H9 (cell line): ENCODE data around the gene SLC16A10. TPM values are rescaled to one million over a fixed set of nuclear protein-coding genes. Genes with fewer than 3 reads are reported as not detected.

Experiments
- DNase-seq: peaks from one replicate; pipeline ENCODE4 v3.0.0-alpha.2; 2017
- H2AFZ ChIP-seq: one replicate; pipeline ENCODE4 v1.6.1; 2013; ENCODE audit warnings: mild to moderate bottlenecking, low read length, control low read depth, moderate library complexity
- H2AK5ac ChIP-seq: 2 replicates; pipeline ENCODE4 v1.6.1; 2013; ENCODE audit warnings: low read length, control low read depth, mixed read lengths; ENCODE audit not compliant: insufficient read length
- H2BK120ac ChIP-seq: one replicate; pipeline ENCODE4 v1.6.1; 2013; ENCODE audit warnings: low read depth, mild to moderate bottlenecking, low read length, control low read depth, inconsistent platforms; ENCODE audit not compliant: poor library complexity, severe bottlenecking
- H2BK12ac ChIP-seq: 2 replicates; pipeline ENCODE4 v1.6.1; 2013; ENCODE audit warnings: low read length, control low read depth, mixed read lengths, low read depth; ENCODE audit not compliant: insufficient read length
- H2BK15ac ChIP-seq: 2 replicates; pipeline ENCODE4 v1.6.1; 2013; ENCODE audit warnings: low read depth, low read length, control low read depth
- H2BK20ac ChIP-seq: one replicate; pipeline ENCODE4 v1.6.1; 2013; ENCODE audit warnings: low read depth, mild to moderate bottlenecking, low read length, control low read depth, inconsistent platforms; ENCODE audit not compliant: poor library complexity, severe bottlenecking
- H2BK5ac ChIP-seq: 2 replicates; pipeline ENCODE4 v1.6.1; 2013; ENCODE audit warnings: low read length, control low read depth, mixed read lengths; ENCODE audit not compliant: insufficient read length
- H3K14ac ChIP-seq: 2 replicates; pipeline ENCODE4 v1.6.1; 2013; ENCODE audit warnings: low read length, control low read depth; ENCODE audit not compliant: insufficient read depth
- H3K18ac ChIP-seq: 2 replicates; pipeline ENCODE4 v1.6.1; 2013; ENCODE audit warnings: low read depth, mild to moderate bottlenecking, mixed read lengths, low read length, control low read depth; ENCODE audit not compliant: insufficient read length
- H3K23ac ChIP-seq: 2 replicates; pipeline ENCODE4 v1.6.1; 2013; ENCODE audit warnings: low read length, control low read depth, mixed read lengths, low read depth; ENCODE audit not compliant: insufficient read length
- H3K23me2 ChIP-seq: 2 replicates; pipeline ENCODE4 v1.6.1; 2013; ENCODE audit warnings: low read depth, mild to moderate bottlenecking, mixed read lengths, low read length, control low read depth; ENCODE audit not compliant: insufficient read length, poor library complexity, severe bottlenecking
- H3K27ac ChIP-seq: 2 replicates; pipeline ENCODE4 v1.5.1; 2013; ENCODE audit warnings: low read length, control low read depth, mixed read lengths, low read depth; ENCODE audit not compliant: insufficient read length
- H3K27me3 ChIP-seq: 2 replicates; pipeline ENCODE4 v1.6.1; 2013; ENCODE audit warnings: low read length, control low read depth, inconsistent platforms; ENCODE audit not compliant: insufficient read depth
- H3K4ac ChIP-seq: 2 replicates; pipeline ENCODE4 v1.6.1; 2013; ENCODE audit warnings: low read depth, mild to moderate bottlenecking, control low read depth, inconsistent platforms, low read length, moderate library complexity
- H3K4me1 ChIP-seq: 2 replicates; pipeline ENCODE4 v1.6.1; 2013; ENCODE audit warnings: low read length, control low read depth, inconsistent platforms; ENCODE audit not compliant: insufficient read depth
- H3K4me2 ChIP-seq: 2 replicates; pipeline ENCODE4 v1.6.1; 2013; ENCODE audit warnings: low read length, control low read depth, mixed read lengths; ENCODE audit not compliant: insufficient read length, insufficient read depth
- H3K56ac ChIP-seq: 2 replicates; pipeline ENCODE4 v1.6.1; 2013; ENCODE audit warnings: low read depth, mild to moderate bottlenecking, mixed read lengths, low read length, control low read depth; ENCODE audit not compliant: insufficient read length
- H3K79me1 ChIP-seq: 2 replicates; pipeline ENCODE4 v1.6.1; 2013; ENCODE audit warnings: low read depth, mild to moderate bottlenecking, moderate library complexity, low read length, control low read depth, inconsistent platforms; ENCODE audit not compliant: insufficient read depth, poor library complexity, severe bottlenecking
- H3K79me2 ChIP-seq: 2 replicates; pipeline ENCODE4 v1.6.1; 2013; ENCODE audit warnings: low read length, control low read depth, inconsistent platforms; ENCODE audit not compliant: insufficient read depth
- H3K9ac ChIP-seq: 2 replicates; pipeline ENCODE4 v1.6.1; 2013; ENCODE audit warnings: low read length, control low read depth, mixed read lengths; ENCODE audit not compliant: insufficient read length; ENCODE audit errors: extremely low read depth
- H3K9me3 ChIP-seq: one replicate; pipeline ENCODE4 v1.6.1; 2013; ENCODE audit warnings: low read depth, low read length, inconsistent platforms; ENCODE audit not compliant: control insufficient read depth
- H3T11ph ChIP-seq: one replicate; pipeline ENCODE4 v1.6.1; 2013; ENCODE audit warnings: mild to moderate bottlenecking, low read length, control low read depth, inconsistent platforms
- H4K20me1 ChIP-seq: one replicate; pipeline ENCODE4 v1.6.1; 2013; ENCODE audit not compliant: control insufficient read depth, insufficient read length, insufficient read depth
- H4K5ac ChIP-seq: 2 replicates; pipeline ENCODE4 v1.6.1; 2013; ENCODE audit warnings: low read depth, mild to moderate bottlenecking, mixed read lengths, low read length, control low read depth; ENCODE audit not compliant: insufficient read length
- H4K8ac ChIP-seq: replicated peaks from 2 replicates; pipeline ENCODE4 v1.6.1; 2013; ENCODE audit warnings: low read length, control low read depth, mixed read lengths, low read depth; ENCODE audit not compliant: insufficient read length
- H4K91ac ChIP-seq: 2 replicates; pipeline ENCODE4 v1.6.1; 2013; ENCODE audit warnings: low read depth, mild to moderate bottlenecking, moderate library complexity, mixed read lengths, low read length, control low read depth; ENCODE audit not compliant: insufficient read length
- H3K27ac Mint-ChIP-seq, 3 experiments: 2 replicates in 2 of 3; 3 replicates in 1 of 3; pipeline ENCODE4 v1.8.0; 2020 to 2021; ENCODE audit warnings: mixed read lengths in 3 of 3, mild to moderate bottlenecking in 1 of 3, moderate library complexity in 1 of 3
- H3K27me3 Mint-ChIP-seq: 2 replicates; pipeline ENCODE4 v1.8.0; 2021; ENCODE audit warnings: low read depth, mild to moderate bottlenecking, moderate library complexity, mixed read lengths
- H3K36me3 Mint-ChIP-seq, 3 experiments: 2 replicates in 2 of 3; 3 replicates in 1 of 3; pipeline ENCODE4 v1.8.0; 2020 to 2021; ENCODE audit warnings: low read depth in 3 of 3, mixed read lengths in 3 of 3; ENCODE audit not compliant: insufficient read depth in 1 of 3
- H3K4me1 Mint-ChIP-seq, 2 experiments: 2 replicates each; pipeline ENCODE4 v1.8.0; 2020; ENCODE audit warnings: mixed read lengths in 2 of 2
- H3K4me3 Mint-ChIP-seq, 2 experiments: 2 replicates in 1 of 2; 3 replicates in 1 of 2; pipeline ENCODE4 v1.8.0; 2020 to 2021; ENCODE audit warnings: mild to moderate bottlenecking in 2 of 2, mixed read lengths in 2 of 2, moderate library complexity in 1 of 2
- H3K9me3 Mint-ChIP-seq, 2 experiments: 2 replicates in 1 of 2; 3 replicates in 1 of 2; pipeline ENCODE4 v1.8.0; 2020; ENCODE audit warnings: mild to moderate bottlenecking in 2 of 2, mixed read lengths in 2 of 2, moderate library complexity in 1 of 2
- WGBS: extraction: QIAGEN DNeasy Blood & Tissue Kit; methylation state at CpG from one replicate; pipeline ENCODE4 v1.1.7; 2013; ENCODE audit warnings: missing lambda C conversion rate, low lambda C conversion rate, mixed read lengths; ENCODE audit not compliant: insufficient read length; ENCODE audit errors: extremely low coverage; 5-methylcytosine and 5-hydroxymethylcytosine counted together
- long read RNA-seq: library from polyadenylated mRNA; unstranded; transcript quantifications from one replicate; pipeline ENCODE4 v2.0.0, GENCODE V29; 2020
- total RNA-seq: library from RNA; stranded (reverse); gene quantifications from 2 replicates; pipeline ENCODE4 v1.2.1, GENCODE V29; 2021
- TF ChIP-seq, protein P1 (sequence below): fragments of 200-600 bp; sonication (generic); conservative IDR thresholded peaks from 3 replicates; pipeline ENCODE4 v1.8.0; 2021; ENCODE audit warnings: antibody characterized with exemption, mild to moderate bottlenecking

Gene SLC16A10, protein sequence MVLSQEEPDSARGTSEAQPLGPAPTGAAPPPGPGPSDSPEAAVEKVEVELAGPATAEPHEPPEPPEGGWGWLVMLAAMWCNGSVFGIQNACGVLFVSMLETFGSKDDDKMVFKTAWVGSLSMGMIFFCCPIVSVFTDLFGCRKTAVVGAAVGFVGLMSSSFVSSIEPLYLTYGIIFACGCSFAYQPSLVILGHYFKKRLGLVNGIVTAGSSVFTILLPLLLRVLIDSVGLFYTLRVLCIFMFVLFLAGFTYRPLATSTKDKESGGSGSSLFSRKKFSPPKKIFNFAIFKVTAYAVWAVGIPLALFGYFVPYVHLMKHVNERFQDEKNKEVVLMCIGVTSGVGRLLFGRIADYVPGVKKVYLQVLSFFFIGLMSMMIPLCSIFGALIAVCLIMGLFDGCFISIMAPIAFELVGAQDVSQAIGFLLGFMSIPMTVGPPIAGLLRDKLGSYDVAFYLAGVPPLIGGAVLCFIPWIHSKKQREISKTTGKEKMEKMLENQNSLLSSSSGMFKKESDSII
- total RNA-seq, result 9.3 and 11.4 TPM in 2 replicates
- long read RNA-seq, partial matches to known transcripts, result 0 of 1 reads
- long read RNA-seq, other reads (novel, unspliced or antisense), result 1 of 1 reads

- no peak within 1 kb of the TSS for H2BK5ac ChIP-seq
- H3K27ac Mint-ChIP-seq, result peak within 1 kb of the TSS in 1 of 3 experiments; percentile 34; a peak in 1 of 7 replicates
Observed at GRCh38 chr6:111087106-111087835, at the start of gene SLC16A10. Gene SLC16A10 (plus strand): TSS chr6:111087503. CDS start chr6:111087753, 250 bp downstream.

More at GRCh38 chr6:111087106-111087835, at the start of gene SLC16A10:
- peaks cover 35% of the 10 kb centered on the region for H3K27me3 Mint-ChIP-seq
- Histone ChIP-seq H2BK20ac (no peak within 1 kb of the TSS), H2AFZ (no peak within 1 kb of the TSS), H4K5ac (no peak within 1 kb of the TSS), H3K4ac (no peak within 1 kb of the TSS), H3K23ac (no peak within 1 kb of the TSS), H2BK15ac (no peak within 1 kb of the TSS), H3K4me1 (peaks cover 6% of the 10 kb centered on the region; the same call in 1 of the 2 replicates), H4K8ac (no peak within 1 kb of the TSS), H3K23me2 (peaks cover 11% of the 10 kb centered on the region), H3K79me1 (no peaks in the 10 kb centered on the region), H4K91ac (no peak within 1 kb of the TSS), H3K14ac (no peak within 1 kb of the TSS), H3K4me2 (peak within 1 kb of the TSS; percentile 65), H3K27me3 (no peaks in the 10 kb centered on the region), H3K9ac (peak within 1 kb of the TSS; percentile 49), H3T11ph (no peak within 1 kb of the TSS), H2BK120ac (no peak within 1 kb of the TSS), H3K56ac (no peak within 1 kb of the TSS), H3K27ac (no peak within 1 kb of the TSS), H3K9me3 (no peaks in the 10 kb centered on the region), H3K18ac (no peak within 1 kb of the TSS), H2AK5ac (no peak within 1 kb of the TSS), H3K79me2 (peaks cover 2% of the 10 kb centered on the region; the same call in 1 of the 2 replicates), H4K20me1 (no peaks in the 10 kb centered on the region), H2BK12ac (no peak within 1 kb of the TSS)
- H3K4me3 Mint-ChIP-seq, result peak within 1 kb of the TSS; percentile 70 to 94
- no peaks in the 10 kb centered on the region for H3K36me3 Mint-ChIP-seq
- TF ChIP-seq, protein P1, sequence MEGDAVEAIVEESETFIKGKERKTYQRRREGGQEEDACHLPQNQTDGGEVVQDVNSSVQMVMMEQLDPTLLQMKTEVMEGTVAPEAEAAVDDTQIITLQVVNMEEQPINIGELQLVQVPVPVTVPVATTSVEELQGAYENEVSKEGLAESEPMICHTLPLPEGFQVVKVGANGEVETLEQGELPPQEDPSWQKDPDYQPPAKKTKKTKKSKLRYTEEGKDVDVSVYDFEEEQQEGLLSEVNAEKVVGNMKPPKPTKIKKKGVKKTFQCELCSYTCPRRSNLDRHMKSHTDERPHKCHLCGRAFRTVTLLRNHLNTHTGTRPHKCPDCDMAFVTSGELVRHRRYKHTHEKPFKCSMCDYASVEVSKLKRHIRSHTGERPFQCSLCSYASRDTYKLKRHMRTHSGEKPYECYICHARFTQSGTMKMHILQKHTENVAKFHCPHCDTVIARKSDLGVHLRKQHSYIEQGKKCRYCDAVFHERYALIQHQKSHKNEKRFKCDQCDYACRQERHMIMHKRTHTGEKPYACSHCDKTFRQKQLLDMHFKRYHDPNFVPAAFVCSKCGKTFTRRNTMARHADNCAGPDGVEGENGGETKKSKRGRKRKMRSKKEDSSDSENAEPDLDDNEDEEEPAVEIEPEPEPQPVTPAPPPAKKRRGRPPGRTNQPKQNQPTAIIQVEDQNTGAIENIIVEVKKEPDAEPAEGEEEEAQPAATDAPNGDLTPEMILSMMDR, result no peak; the same call in 2 of the 3 replicates
- H3K9me3 Mint-ChIP-seq, result no peaks in the 10 kb centered on the region
- no CpG with 5 or more reads among the region's 86 CpGs for WGBS
- peaks cover 38 to 42% of the 10 kb centered on the region in 2 experiments for H3K4me1 Mint-ChIP-seq
- DNase-seq, result peak; percentile 87
